Neuronal stem cell (in vitro differentiated cells): ENCODE results near the gene GRM4.

Experiments
- DNase-seq: peaks from one replicate; pipeline ENCODE4 v3.0.0-alpha.2; 2013; ENCODE audit warnings: low spot score
- H2AFZ ChIP-seq: one replicate; pipeline ENCODE4 v1.6.1; 2013; ENCODE audit warnings: mild to moderate bottlenecking, low read length, inconsistent platforms
- H2AK5ac ChIP-seq: 2 replicates; pipeline ENCODE4 v1.6.1; 2013; ENCODE audit warnings: low read depth, mild to moderate bottlenecking, inconsistent platforms, low read length, moderate library complexity, mixed read lengths
- H2BK120ac ChIP-seq: 2 replicates; pipeline ENCODE4 v1.6.1; 2013; ENCODE audit warnings: low read depth, mild to moderate bottlenecking, inconsistent platforms, low read length, moderate library complexity, mixed read lengths
- H2BK12ac ChIP-seq: one replicate; pipeline ENCODE4 v1.6.1; 2013; ENCODE audit warnings: low read length, inconsistent platforms
- H2BK15ac ChIP-seq: 2 replicates; pipeline ENCODE4 v1.6.1; 2013; ENCODE audit warnings: mild to moderate bottlenecking, low read length, inconsistent platforms, mixed read lengths
- H2BK5ac ChIP-seq: one replicate; pipeline ENCODE4 v1.6.1; 2013; ENCODE audit warnings: inconsistent platforms, mild to moderate bottlenecking, low read length, moderate library complexity
- H3K14ac ChIP-seq: one replicate; pipeline ENCODE4 v1.6.1; 2013; ENCODE audit warnings: low read length, inconsistent platforms
- H3K18ac ChIP-seq: 2 replicates; pipeline ENCODE4 v1.6.1; 2013; ENCODE audit warnings: low read length, inconsistent platforms
- H3K23ac ChIP-seq: 2 replicates; pipeline ENCODE4 v1.6.1; 2013; ENCODE audit warnings: low read depth, mild to moderate bottlenecking, mixed read lengths, low read length, inconsistent platforms; ENCODE audit not compliant: poor library complexity
- H3K27ac ChIP-seq: replicated peaks from 3 replicates; pipeline ENCODE4 v1.5.1; 2013; ENCODE audit warnings: low read length, inconsistent platforms
- H3K27me3 ChIP-seq, 3 experiments: 2 replicates each; pipeline ENCODE4 v1.6.1; 2013; ENCODE audit warnings: low read length in 3 of 3, mild to moderate bottlenecking in 2 of 3, inconsistent platforms in 1 of 3, low read depth in 1 of 3, mixed read lengths in 1 of 3, moderate library complexity in 1 of 3; ENCODE audit not compliant: control insufficient read depth in 3 of 3, insufficient read depth in 3 of 3
- H3K36me3 ChIP-seq, 2 donors: replicated peaks in 1 of 2; 2 replicates each; pipeline ENCODE4 v1.6.1; 2013; ENCODE audit warnings: low read length in 2 of 2; ENCODE audit not compliant: control insufficient read depth in 2 of 2, insufficient read depth in 2 of 2
- H3K4ac ChIP-seq: 2 replicates; pipeline ENCODE4 v1.6.1; 2013; ENCODE audit warnings: inconsistent platforms, mild to moderate bottlenecking, low read length, moderate library complexity
- H3K4me1 ChIP-seq, 2 donors: 1 replicate in 1 of 2; 2 replicates in 1 of 2; pipeline ENCODE4 v1.6.1; 2013; ENCODE audit warnings: low read length in 2 of 2, low read depth in 1 of 2; ENCODE audit not compliant: control insufficient read depth in 2 of 2, insufficient read depth in 1 of 2
- H3K4me2 ChIP-seq: one replicate; pipeline ENCODE4 v1.6.1; 2013; ENCODE audit warnings: mild to moderate bottlenecking, low read length, inconsistent platforms; ENCODE audit not compliant: insufficient read depth, poor library complexity, severe bottlenecking
- H3K4me3 ChIP-seq, 2 donors: 2 replicates each; pipeline ENCODE4 v1.5.1; 2013; ENCODE audit warnings: low read length in 2 of 2, mild to moderate bottlenecking in 2 of 2, inconsistent platforms in 1 of 2, moderate library complexity in 1 of 2
- H3K79me1 ChIP-seq: one replicate; pipeline ENCODE4 v1.6.1; 2013; ENCODE audit warnings: low read depth, mild to moderate bottlenecking, inconsistent platforms, low read length, moderate library complexity
- H3K9ac ChIP-seq: one replicate; pipeline ENCODE4 v1.6.1; 2013; ENCODE audit warnings: mild to moderate bottlenecking, low read depth, low read length, inconsistent platforms; ENCODE audit not compliant: poor library complexity
- H3K9me3 ChIP-seq, 2 donors: replicated peaks in 1 of 2; 2 replicates each; pipeline versions ENCODE3 to v1.6.1; 2013; ENCODE audit warnings: low read length in 2 of 2, mild to moderate bottlenecking in 2 of 2, inconsistent platforms in 1 of 2, low read depth in 1 of 2, mixed read lengths in 1 of 2, moderate library complexity in 1 of 2; ENCODE audit not compliant: control insufficient read depth in 2 of 2, insufficient read depth in 1 of 2
- H4K8ac ChIP-seq: one replicate; pipeline ENCODE4 v1.6.1; 2013; ENCODE audit warnings: low read depth, mild to moderate bottlenecking, inconsistent platforms, low read length, moderate library complexity
- H4K91ac ChIP-seq: one replicate; pipeline ENCODE4 v1.6.1; 2013; ENCODE audit warnings: low read length, low read depth, mild to moderate bottlenecking, inconsistent platforms; ENCODE audit not compliant: poor library complexity
- WGBS, 2 donors: extraction: QIAGEN DNeasy Blood & Tissue Kit; methylation state at CpG; one replicate each; pipeline ENCODE4 v1.1.7; 2013; ENCODE audit warnings: missing lambda C conversion rate in 2 of 2, mixed read lengths in 1 of 2; ENCODE audit not compliant: insufficient read length in 2 of 2, insufficient replicate concordance in 1 of 2; ENCODE audit errors: extremely low coverage in 2 of 2; 5-methylcytosine and 5-hydroxymethylcytosine counted together

The GRM4 gene

GRCh38 chr6:34112126-34112525 lies 33.8 kb downstream of the GRM4 start:
- Histone ChIP-seq H4K8ac (no peak overlapping the region), H3K4me2 (no peak overlapping the region), H3K23ac (no peak overlapping the region), H3K4me1 (no peaks in the 10 kb centered on the region), H3K4me3 (no peak overlapping the region), H3K36me3 (no peaks in the 10 kb centered on the region), H2BK120ac (no peak overlapping the region), H2BK12ac (no peak overlapping the region), H3K9me3 (peaks cover 0 to 2% of the 10 kb centered on the region in 2 donors), H3K79me1 (no peaks in the 10 kb centered on the region), H3K27ac (no peak overlapping the region), H3K14ac (no peak overlapping the region), H2BK15ac (no peak overlapping the region), H3K4ac (no peak overlapping the region), H3K27me3 (peaks cover 0 to 28% (median 0%) of the 10 kb centered on the region in 3 experiments), H3K9ac (no peak overlapping the region), H3K18ac (no peak overlapping the region), H4K91ac (no peak overlapping the region), H2AK5ac (no peak overlapping the region), H2BK5ac (no peak overlapping the region), H2AFZ (no peak overlapping the region)
- no peak for DNase-seq
- WGBS, 2 donors: no CpG with 5 or more reads among the region's 5 CpGs

- H2BK12ac ChIP-seq: no peak overlapping the region
- no peak overlapping the region for H2BK5ac ChIP-seq
- no peak overlapping the region for H3K4me2 ChIP-seq
- H3K18ac ChIP-seq: peak overlapping the region; percentile 53
- no peaks in the 10 kb centered on the region for H3K36me3 ChIP-seq
- WGBS, 2 donors: no CpG with 5 or more reads among the region's 6 CpGs
- no peak overlapping the region for H3K23ac ChIP-seq
- H3K79me1 ChIP-seq: no peaks in the 10 kb centered on the region
- peaks cover 0 to 28% (median 0%) of the 10 kb centered on the region in 3 experiments for H3K27me3 ChIP-seq
- no peak overlapping the region for H2BK120ac ChIP-seq
- no peaks in the 10 kb centered on the region for H3K4me1 ChIP-seq
- no peak overlapping the region for H4K8ac ChIP-seq
- H3K14ac ChIP-seq: peak overlapping the region; percentile 76
- no peak overlapping the region for H3K4me3 ChIP-seq
- DNase-seq: no peak
- H2BK15ac ChIP-seq: no peak overlapping the region
- peak overlapping the region; percentile 69 for H3K4ac ChIP-seq
- H4K91ac ChIP-seq: no peak overlapping the region
- H2AK5ac ChIP-seq: no peak overlapping the region
- peak overlapping the region; percentile 34 for H3K9ac ChIP-seq
- H2AFZ ChIP-seq: no peak overlapping the region
- H3K27ac ChIP-seq: no peak overlapping the region
- H3K9me3 ChIP-seq: peaks cover 0 to 2% of the 10 kb centered on the region in 2 donors
These were observed 35.3 kb downstream of the GRM4 start for GRCh38 chr6:34110610-34111009.

- Histone ChIP-seq H2BK12ac (no peak overlapping the region), H3K14ac (no peak overlapping the region), H4K8ac (no peak overlapping the region), H3K27me3 (peaks cover 0 to 40% (median 0%) of the 10 kb centered on the region in 3 experiments), H3K4ac (no peak overlapping the region), H3K4me2 (no peak overlapping the region), H2BK120ac (no peak overlapping the region), H3K9ac (no peak overlapping the region), H4K91ac (no peak overlapping the region), H3K27ac (no peak overlapping the region), H3K79me1 (no peaks in the 10 kb centered on the region), H2BK5ac (no peak overlapping the region), H3K9me3 (no peaks in the 10 kb centered on the region), H2AFZ (no peak overlapping the region), H3K18ac (peak overlapping the region; percentile 56), H3K4me1 (no peaks in the 10 kb centered on the region), H3K23ac (no peak overlapping the region), H3K36me3 (no peaks in the 10 kb centered on the region), H2BK15ac (no peak overlapping the region), H2AK5ac (no peak overlapping the region), H3K4me3 (no peak overlapping the region)
- no CpG with 5 or more reads among the region's 9 CpGs for WGBS, 2 donors
- no peak for DNase-seq
These were observed 37.7 kb downstream of the GRM4 start for GRCh38 chr6:34108176-34108575.

GRCh38 chr6:34106900-34107299 lies 39.0 kb downstream of the GRM4 start:
- H3K4ac ChIP-seq: no peak overlapping the region
- no peak for DNase-seq
- H2AK5ac ChIP-seq: no peak overlapping the region
- H2AFZ ChIP-seq: no peak overlapping the region
- no peaks in the 10 kb centered on the region for H3K79me1 ChIP-seq
- no CpG with 5 or more reads among the region's 5 CpGs for WGBS, 2 donors
- no peak overlapping the region for H2BK120ac ChIP-seq
- H2BK5ac ChIP-seq: no peak overlapping the region
- H3K9me3 ChIP-seq: peaks cover 0 to 2% of the 10 kb centered on the region in 2 donors
- no peak overlapping the region for H4K8ac ChIP-seq
- no peak overlapping the region for H3K27ac ChIP-seq
- H2BK15ac ChIP-seq: no peak overlapping the region
- H3K14ac ChIP-seq: no peak overlapping the region
- no peak overlapping the region for H4K91ac ChIP-seq
- H3K36me3 ChIP-seq: no peaks in the 10 kb centered on the region
- H3K4me2 ChIP-seq: no peak overlapping the region
- H3K23ac ChIP-seq: peak overlapping the region; percentile 38
- H3K27me3 ChIP-seq: peaks cover 0 to 44% (median 0%) of the 10 kb centered on the region in 3 experiments
- no peaks in the 10 kb centered on the region for H3K4me1 ChIP-seq
- no peak overlapping the region for H2BK12ac ChIP-seq
- no peak overlapping the region for H3K18ac ChIP-seq
- H3K4me3 ChIP-seq: no peak overlapping the region
- no peak overlapping the region for H3K9ac ChIP-seq
